HG02610 (cell line): ENCODE results near the gene EP400.
"Not testable (repeated sequence)": the region's sequence is repeated elsewhere in the genome, so short reads cannot be mapped to it uniquely, and the experiment has no call there.

Experiments
- ATAC-seq: cut with Tn5 transposase; IDR thresholded peaks from one replicate; pipeline ENCODE4 v1.9.1; 2021; ENCODE audit warnings: mild to moderate bottlenecking, moderate library complexity; ENCODE audit not compliant: unreplicated experiment

Gene EP400

DNA sequence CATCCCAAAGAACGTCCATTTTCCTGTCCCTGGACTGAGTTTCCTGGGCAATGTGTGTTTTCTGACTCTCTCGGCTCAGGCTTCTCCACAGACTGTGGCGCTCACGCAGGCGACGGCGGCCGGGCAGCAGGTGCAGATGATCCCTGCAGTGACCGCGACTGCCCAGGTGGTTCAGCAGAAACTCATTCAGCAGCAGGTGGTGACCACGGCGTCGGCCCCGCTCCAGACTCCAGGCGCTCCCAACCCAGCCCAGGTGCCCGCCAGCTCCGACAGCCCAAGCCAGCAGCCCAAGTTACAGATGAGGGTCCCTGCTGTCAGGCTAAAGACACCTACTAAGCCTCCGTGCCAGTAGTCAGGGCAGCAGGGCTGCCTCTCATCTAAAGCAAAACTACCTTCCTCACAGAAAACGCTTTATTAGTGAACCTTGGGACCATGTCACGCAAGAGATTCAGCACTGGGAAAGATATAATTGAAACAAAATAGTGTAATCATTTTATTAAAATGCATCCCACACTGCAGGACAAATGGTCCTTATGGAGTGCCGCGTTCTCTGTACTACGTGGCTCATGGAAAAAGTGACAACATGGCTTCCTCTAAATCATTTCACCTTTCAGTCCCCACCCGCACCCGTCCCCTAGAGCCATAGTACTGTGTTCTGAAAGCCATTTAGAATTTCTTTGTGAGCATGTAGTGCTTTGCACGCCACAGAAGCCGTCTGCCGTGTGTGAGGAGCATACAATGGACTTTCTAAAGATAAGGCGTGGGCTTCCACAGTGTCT, 127.8 kb downstream of the EP400 start:
- ATAC-seq, result no peak

- ATAC-seq, result no peak
Measured at GRCh38 chr12:132078190-132078589, 128.4 kb downstream of the EP400 start.

- ATAC-seq, result no peak
Measured at GRCh38 chr12:132079200-132079599, 129.5 kb downstream of the EP400 start.

DNA sequence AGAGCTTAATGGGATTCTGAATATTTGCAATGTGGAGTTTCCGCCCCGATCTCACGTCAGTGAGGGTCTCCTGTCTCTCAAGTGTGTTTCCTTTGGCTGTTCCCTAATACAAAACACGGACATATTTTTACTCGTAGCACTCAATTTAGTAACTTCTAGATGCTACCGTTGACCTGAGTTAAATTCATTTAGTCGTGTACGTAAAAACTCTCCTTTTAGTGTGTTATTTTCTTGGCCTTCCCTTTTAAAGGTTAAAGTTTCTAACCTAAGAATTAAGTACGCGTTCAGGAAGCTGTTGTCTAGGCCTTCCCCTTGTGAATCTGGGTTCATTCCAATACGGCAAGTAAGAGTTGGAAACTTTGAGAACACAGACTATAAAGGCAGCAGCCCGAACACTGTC, 130.0 kb downstream of the EP400 start:
- ATAC-seq, result no peak

- ATAC-seq, result not testable (repeated sequence)
Measured at GRCh38 chr12:132080515-132080914, 130.8 kb downstream of the EP400 start.

GRCh38 chr12:132081423-132081822, 131.7 kb downstream of the EP400 start:
- no peak for ATAC-seq

GRCh38 chr12:132083614-132083940, 133.8 kb downstream of the EP400 start:
- no peak for ATAC-seq

- ATAC-seq, result peak; percentile 84
Measured at GRCh38 chr12:132083941-132084620, 134.3 kb downstream of the EP400 start.

GRCh38 chr12:132084621-132085290, 135.0 kb downstream of the EP400 start:
- no peak for ATAC-seq

DNA sequence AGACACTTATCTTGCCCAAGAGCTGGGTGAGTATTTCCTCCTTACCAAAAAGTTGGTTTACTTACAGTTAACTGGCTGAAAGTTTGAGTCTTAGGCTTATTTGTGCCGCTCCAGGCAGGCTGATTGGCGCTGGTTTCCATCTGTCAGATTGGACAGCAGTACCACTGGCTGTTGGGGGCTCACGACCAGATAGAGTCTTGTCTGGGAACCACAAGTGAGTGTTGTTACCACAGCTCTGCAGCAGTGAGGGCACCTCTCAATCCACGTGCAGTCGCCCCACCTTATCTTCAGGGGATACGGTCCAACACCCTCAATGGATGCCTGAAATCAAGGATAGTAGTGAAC, 135.5 kb downstream of the EP400 start:
- no peak for ATAC-seq

DNA sequence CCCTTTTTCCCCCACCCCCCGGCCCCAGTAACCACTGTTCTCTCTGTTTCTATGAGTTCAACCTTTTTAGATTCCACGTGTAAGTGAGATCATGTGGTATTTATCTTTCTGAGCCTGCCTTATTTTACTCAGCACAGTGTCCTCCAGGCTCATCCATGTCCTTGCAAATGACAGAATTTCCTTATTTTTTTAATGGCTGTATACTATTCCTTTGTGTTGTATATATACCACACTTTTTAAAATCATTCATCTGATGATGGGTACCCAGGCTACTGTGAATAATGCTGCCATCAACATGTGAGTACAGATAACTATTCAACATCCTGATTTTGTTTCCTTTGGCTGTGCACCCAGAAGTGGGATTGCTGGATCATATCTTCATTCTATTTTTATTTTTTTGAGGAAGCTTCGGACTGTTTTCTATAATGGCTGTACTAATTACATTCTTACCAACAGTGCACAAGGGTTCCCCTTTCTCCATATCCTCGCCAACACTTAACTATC, 139.7 kb downstream of the EP400 start:
- no peak for ATAC-seq

DNA sequence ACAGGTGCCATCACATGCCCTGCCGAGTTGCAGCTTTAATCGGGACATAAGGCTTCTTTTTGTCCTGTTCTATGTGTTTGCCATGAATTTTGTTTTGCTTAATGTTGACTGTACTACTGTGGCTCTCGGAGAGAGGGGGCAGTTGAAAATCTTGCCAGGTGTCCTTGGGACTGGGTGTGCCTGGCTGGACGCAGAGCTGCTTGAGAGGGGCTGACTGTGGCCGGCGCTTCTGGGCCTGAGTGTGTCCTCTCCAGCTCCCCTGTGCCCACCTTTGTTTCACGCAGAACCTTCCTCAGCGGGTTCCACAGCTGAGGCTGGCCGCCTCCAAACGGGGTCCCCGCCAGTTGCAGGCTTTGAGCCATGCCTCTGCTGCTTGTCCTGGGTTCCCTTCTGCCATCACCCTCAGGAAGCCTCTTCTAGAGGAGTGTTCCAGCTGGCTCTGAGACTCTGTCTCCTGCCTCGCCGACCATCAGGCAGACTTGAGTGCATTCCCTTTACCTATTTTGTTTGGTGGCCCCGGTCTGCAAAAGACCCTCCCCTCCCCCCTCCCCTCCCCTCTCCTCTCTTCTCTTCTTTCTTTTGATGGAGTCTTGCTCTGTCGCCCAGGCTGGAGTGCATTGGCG, 144.6 kb downstream of the EP400 start:
- no peak for ATAC-seq

DNA sequence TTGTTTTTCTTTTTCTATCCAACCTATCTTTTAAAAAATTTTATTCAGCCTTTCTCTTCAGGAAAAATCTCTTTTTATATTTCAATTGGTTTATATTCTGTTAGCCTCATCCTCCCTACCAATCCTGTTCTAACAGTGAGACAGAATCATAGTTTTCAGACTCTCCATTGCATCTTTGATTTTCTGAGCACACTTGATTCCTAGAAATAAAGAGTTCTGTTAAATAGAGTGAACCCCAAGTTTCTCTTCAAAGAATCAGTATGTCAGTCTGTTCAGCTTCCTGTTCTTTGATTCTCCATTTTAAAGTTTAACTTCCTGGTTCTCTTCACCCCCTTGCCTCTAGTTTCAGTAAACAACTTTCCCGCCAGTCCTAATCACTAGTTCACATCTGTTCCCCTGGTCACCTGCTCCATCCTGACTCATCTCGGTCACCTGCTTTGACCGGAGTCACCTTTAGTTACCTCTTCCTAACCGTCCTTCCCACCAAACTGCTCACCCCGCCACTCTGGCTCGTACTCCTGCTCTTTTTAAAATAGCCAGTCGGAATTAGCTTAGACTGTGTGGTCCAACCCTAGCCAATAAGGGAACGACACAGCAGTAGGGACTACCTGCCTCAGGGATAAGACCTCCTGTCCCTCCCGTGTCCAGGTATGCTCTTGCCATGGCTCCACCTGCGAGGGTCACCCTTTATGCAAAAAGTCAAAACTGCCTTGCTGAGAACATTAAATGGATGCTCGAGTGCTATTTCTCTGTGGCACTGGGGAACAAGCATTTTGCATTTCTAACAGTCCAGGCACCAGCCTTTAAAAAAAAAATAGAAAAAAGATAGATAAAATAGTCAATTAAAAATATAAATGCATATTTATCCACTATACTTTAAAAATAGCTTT, 146.0 kb downstream of the EP400 start:
- ATAC-seq, result no peak

DNA sequence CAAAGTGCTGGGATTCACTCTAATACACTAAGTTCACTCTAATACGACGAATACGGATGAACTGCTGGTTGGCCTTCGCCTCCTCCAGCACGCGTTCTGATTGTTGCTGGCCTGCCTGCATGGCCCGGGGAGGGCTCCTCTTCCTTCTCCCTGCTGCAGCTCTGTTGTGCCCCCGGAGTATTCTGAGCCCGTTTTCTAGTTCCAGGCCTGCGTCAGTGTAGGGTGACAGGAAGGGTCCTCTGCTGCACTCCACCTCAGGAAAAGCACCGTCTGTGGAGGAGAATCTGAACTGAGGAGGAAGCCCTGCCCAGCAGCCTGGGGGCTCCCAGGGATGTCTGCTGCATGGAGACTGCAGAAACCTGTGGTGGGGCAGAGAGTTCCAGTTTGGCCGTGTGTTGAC, 150.0 kb downstream of the EP400 start:
- ATAC-seq, result no peak

DNA sequence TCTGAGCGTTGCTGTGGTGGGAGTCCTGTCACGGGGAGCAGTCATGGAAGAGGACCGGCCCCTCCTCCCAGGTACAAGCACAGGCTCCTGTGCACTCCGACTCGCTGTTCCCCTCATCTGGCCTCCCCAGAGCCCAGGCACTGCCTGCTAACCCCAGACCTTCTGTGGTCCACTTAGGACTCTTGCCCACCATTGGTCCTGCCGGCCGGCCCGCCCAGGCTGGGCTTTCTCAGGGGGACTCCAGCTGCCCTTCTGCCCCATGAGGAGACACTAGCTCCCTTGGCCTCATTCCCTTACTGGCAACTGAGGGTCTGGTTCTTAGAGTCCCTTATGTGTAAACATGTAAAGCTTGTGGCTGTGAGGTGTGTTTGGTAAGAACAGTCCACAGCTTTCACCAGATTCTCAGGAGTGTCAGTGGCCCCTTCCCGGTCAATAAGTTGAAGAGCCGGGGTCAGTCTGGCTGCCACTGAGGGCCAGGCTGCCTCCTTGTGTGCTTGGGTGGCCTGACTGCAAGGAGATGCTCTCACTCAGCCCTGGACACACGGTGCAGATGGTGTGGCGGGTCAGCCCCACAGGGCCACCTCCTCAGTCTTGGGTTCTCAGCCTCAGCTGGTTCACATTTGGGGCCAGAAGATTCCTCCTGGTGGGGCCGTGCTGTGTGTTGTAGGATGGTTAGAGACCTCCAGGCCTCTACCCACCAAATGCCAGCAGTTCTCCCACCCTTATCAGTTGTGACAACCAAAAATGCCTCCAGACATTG, 150.7 kb downstream of the EP400 start:
- ATAC-seq, result no peak

DNA sequence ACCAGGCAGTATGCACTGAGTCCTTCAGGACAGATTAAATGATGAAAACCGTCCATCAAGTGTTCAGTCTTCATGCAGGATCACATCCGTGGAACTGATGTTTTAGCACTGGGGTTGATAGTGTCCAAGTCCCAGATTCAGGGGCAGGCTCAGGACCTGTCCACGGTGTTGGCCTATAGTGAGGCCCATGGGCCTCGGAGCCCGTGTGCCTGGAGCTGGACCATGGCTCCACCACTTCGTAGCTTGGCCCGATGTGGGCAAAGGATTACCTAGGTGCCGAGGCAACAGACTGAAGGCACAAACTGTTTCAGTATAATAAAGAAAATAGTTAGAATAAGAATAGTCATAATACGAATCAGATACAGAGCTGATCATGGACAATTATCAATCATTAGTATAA, 152.6 kb downstream of the EP400 start:
- ATAC-seq, result no peak

DNA sequence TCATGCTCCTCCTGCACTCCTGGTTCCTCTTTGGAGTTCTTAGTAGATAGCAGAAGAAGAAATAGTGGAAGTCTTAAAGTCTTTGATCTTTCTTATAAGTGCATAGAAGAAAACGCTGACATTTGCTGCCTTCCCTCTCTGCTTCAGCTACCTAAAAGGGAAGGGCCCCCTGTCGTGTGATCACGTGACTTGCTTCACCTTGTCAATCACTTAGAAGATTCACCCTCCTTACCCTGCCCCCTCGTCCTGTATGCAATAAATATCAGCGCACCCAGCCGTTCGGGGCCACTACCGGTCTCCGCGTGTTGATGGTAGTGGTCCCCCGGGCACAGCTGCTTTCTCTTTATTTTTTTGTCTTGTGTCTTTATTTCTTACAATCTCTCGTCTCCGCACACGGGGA, 153.3 kb downstream of the EP400 start:
- not testable (repeated sequence) for ATAC-seq

- no peak for ATAC-seq
Measured at GRCh38 chr12:132103542-132104308, 154.0 kb downstream of the EP400 start.

DNA sequence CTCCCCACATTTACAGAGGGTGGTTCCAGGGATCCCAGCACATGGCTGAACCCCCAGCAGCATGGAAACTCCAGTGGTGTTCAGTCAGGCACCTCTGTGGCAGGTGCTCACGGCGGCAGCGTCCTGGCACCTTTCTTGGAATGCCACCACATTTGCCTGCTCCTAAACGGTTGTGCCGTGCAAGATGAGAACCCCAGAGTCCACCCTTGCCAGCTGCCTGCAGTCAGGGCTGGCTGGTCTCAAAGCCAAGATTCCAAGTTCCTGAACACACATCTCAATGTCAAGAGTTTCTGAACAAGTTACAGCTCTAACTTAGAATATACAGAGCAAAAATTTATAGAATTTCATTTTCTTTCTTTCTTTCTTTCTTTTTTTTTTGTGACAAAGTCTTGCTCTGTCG, 155.7 kb downstream of the EP400 start:
- ATAC-seq, result no peak
